Renal cortical epithelial cell (primary cell): Measurements from ENCODE around the gene CCDC192. TPM values are rescaled to one million over a fixed set of nuclear protein-coding genes. Genes with fewer than 3 reads are reported as not detected.

ENCODE experiments used
- DNase-seq: peaks from one replicate; pipeline ENCODE4 v3.0.0-alpha.2; 2011; ENCODE audit warnings: low read depth
- total RNA-seq: library from RNA; depleted of rRNA; stranded (reverse); fragments of >200 nt; gene quantifications from 2 replicates; pipeline ENCODE4 v1.2.3, GENCODE V29; 2014

CCDC192 gene
- total RNA-seq, 1 donor from 2014 or later = not detected

DNA sequence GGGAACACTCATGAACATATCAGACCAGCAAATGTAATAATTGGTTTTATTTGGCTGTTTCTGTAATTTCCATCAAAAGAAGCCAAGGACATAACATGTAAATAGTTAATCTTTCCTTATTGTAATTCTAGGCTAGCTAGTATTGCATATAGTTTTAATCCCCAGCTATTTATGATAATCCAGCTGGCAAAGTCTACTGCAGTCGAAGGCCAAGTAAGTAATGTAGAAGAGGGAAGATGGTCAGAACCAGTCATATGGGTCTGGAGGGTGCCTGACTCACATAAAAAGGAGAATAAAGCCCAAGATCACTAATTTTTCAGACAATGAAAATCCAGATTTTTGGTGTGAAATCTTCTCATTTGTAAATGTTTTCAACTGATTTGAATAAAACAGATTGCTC is 106.3 kb downstream of the CCDC192 start:
- no peak for DNase-seq

DNA sequence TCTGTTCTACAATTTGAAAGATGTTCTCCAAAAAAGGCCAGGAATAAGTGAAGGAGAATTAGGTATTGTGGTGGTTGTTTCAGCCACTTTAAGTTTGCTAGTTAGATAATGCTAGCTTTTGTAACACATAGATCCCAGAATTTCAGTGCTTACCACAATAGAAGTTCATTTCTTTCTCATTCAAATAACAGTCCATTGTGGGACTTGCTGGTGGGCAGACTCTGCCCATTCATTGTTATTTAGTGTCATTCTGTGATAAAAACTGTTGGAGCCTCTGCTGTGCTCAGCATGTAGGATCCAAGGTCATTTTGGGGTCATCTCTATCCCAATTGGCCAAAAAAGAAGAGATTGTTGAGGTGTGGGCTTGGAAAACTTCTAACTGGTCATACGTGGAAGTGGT is 106.8 kb downstream of the CCDC192 start:
- DNase-seq = no peak

DNA sequence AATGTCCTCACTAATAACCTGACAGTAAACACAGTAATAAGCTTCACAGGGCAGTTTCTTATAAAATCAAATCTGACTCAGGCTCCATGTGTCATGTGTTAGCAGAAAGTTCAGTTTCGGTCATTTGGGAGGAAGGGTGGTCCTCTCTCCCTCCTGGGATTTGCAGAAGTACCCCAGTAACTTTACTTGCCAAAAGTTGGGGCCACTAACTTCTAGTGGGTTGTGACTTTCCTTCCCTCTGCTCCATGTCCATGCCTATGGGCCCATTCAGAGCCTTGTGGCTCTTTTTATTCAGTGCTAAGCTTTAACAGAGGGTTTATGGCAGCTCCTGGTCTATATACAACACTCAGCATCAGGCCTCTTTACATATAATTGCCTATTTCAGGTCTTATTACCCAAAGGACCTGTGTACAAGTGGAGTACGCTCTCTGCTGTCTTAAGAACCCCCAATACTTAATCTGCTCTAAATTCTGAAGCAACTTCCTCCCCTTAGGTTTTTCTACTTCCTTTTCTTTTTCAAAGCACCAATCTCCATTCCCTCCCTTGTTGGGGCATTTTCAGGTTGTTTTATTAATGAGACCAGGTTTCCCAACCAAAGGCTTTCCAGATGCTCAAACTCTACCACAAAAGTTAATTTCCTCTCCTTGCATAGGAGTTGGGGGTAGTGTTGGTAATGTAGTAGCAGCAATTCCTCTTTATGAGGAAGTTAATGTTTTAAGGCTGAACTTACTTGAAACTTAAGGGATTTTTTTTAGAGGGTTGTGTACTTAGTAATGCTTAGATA is 107.7 kb downstream of the CCDC192 start:
- DNase-seq = no peak

DNA sequence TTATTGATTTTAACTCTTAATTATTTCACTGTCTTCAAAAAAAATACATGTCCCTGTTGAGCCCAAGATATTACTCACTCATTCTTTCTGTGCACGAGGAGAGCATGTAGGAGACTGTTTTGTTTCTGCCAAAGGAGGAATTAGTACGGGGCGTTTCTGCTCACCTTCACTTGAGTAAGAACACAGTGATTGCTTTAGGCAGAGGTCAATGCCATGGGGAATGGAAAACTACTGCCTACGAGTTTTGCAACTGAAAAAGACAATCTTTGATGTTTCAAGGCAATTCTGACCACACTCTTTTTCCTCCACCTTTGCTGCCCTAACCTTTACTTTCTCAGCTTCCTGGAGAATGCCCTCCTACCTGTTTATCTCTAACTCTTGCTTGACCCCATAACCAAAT is 109.4 kb downstream of the CCDC192 start:
- DNase-seq = peak; percentile 25

DNA sequence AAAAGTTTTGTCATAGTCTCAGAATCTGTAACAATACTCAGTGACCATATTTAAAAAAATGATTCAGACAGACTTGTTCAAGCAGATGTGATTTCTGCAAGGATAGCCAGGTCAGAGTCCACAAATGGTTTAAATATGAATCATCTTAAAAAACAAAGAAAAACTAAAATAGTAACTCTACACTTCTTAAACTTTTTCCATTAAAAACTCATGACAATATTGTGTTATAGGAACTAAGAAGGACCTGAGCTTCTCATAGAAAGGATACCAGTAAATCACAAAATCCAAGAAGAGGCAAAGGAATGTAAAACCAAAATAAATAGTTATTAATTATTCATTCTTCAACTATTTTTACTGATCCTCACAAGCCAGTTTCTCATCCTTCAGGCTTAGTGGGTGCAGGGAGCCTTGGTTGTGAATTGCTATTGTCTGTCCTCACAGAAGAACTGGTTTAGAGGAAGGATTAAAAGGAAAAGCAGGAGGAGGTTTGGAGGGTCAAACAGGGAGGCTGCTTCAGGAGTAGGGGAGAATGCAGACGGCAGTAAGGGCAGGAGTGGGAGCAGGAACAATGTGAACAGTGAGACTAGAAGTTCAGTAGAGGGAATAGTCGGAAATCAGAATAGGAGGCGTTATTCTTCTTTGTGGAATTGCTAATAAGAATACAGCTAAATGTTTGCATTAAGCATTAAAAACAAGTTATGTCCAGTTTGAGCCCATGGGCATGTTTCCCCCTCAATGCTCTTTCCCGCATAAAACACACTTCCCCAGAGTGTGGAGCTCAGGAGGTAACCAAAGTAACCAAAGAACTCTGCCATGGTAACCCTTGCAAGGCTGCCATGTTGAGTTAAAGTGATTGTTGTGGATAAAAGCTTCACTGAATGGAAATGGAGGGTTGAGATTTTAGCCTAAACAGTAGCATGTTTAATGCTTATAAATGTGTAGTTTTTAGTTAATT is 110.7 kb downstream of the CCDC192 start:
- DNase-seq = peak; percentile 45

DNA sequence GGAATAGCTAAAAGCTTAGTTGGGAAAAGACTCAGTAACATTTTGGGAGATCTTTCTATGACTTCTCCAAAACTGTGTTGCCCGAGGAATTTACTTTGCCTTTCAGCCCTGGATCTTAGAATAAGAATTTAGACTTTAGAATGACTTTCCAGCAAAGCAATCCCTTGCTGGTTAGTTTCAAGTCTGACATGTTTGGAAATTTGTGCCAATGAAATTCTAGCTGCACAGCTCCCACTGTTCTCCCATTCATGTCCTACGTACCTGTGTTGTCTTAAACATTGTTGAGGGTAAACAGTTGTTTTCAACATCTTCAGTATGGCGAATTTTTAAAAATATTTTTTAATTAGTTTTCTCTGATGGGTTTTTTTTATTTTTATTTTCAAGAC is 111.4 kb downstream of the CCDC192 start:
- no peak for DNase-seq

DNA sequence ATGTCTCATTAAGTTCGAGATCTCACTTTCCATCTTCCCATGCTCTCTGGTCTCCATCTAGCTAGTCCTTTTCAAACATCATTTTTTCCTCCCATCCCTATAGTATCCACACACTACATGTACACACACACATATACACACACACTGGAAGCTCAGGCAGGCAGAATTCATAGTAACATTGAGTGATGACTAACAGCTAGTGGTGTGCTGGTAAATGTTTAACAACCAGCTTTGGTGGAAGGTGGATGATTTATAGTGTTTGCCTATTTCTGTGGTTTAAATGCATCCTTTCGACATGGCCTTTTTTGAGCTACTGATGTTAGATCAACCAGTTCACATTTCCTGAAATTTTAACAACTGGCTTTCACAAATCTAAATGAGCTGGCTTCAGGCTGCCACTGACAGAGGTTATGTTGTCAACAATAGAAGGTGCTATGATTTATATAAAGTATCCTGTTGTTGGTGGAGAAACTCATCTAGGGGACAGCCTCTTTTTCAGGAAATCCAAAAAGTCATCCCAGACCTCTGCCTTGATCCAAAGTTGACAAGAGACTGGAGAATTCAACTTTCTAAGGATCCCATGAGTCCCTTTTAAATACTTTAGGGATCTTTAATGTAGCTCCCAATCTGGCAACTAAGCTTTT is 117.8 kb downstream of the CCDC192 start:
- DNase-seq = peak; percentile 97

DNA sequence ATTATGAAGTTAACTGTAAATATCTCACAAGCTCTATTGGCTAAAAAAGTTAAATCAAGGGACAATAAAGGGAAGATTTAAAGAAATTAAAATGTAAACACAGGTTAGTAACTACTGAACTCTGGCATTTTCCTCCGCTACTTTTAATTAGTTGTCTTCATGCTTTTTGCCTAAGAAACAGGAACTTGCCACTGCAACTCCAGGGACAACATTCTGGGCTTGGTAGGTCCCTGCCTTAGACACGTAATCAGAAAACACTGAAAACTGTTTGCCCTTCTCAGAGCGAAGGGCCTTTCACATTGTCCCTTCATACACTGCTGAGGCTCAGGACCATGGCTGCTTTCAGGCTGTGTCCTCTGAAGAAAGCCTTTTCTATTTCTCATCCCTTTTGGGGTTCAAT is 118.7 kb downstream of the CCDC192 start:
- no peak for DNase-seq

DNA sequence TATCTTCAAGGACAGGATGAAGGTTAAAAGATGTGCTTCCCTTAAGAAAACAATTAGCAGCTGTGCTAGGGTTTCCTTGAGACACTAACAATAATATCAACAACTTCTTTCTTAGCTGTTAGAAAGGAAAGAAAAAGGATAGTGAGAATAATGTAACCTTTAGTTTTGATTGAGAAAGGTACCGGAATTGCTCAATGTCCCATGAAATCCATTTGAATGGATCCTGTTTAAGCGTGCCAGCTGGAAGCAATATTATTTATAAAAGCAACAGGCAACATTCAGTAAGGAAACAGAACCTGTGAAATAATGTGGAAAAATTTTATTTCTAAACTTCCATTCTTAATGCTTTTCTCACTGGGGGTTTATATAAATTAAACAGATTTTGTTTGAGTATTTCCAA is 120.9 kb downstream of the CCDC192 start:
- no peak for DNase-seq

DNA sequence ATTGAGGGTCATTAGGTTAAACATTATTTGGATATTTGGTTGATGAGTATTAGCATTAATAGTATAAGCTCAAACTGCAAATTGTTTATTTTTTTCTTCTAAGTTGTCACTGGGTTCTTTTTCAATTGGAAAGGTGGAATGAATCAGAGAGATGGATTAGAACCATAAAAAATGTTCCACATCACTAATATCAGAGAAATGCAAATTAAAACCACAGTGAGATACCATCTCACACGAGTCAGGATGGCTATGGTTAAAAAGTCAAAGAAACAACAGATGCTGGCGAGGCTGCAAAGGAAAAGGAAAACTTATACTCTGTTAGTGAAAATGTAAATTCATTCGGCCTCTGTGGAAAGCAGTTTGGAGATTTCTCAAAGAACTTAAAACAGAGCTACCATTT is 122.8 kb downstream of the CCDC192 start:
- DNase-seq = peak; percentile 32

DNA sequence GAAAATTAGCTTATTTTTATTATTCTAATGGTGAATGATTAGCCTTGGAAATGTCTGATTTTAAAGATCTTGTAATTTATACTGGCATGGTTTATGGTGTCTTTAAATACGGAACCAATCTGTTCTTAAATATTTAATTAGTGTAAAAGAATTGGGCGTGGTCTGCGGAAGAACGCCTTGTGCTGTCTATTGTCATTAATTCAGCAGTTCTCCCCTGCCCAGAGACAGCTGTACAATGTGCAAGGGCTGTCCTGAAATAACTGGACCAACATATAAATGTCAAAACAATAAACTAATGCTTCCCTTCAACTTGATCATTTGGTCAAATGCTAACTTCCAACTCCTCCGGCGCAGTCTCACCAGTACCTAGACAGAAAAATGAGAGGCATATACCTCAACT is 124.3 kb downstream of the CCDC192 start:
- no peak for DNase-seq

DNA sequence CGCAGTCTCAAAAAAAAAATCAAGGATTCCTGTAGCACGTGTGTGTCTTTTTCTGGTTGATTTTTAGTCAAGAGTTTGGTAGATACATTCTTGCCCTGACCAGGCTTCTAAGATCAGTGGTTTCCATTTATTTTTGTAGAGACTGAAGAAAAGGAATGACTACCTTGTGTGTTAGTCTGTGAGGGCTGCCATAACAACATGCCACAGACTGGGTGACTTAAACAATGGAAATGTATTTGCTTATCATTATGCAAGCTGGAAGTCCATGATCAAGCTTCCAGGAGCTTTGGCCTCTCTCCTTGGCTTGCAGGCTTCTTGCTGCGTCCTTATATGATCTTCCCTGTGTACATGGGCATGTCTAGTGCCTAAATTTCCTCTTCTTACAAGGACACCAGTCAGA is 127.0 kb downstream of the CCDC192 start:
- no peak for DNase-seq

DNA sequence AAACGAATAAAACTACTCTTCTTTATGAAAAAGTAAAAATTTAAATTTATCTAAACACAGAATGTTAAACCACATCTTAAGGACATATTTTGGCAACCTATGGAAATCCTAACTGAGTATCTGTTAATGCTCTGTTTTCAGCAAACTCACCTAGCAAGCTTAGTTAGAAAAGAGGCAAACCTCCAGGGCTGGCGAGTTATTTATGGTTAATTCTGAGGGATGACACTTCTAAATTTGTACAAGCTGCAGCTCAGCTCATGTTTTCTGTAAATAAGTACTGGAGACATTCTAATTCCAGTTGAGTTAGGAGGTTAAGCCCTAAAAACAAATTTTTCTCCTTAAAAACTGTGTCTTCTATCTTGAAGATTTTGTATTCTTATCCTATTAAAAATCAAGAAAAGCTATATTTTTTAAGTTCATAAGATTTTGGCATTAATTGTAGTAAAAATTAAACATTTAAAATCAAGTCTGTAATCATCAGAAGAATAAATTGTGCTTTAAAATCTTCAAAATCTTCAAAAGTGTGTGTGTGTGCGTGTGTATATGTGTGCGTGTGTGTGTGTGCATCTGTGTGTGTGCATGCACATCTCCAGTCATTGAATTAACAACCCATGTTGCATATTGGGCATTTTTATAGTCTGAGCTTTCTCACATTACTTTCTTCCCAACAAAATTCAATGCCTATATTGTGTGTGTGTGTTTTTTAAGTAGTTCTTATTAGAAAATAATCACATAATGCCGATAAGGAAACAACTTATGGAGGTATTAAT is 127.8 kb downstream of the CCDC192 start:
- DNase-seq = no peak

DNA sequence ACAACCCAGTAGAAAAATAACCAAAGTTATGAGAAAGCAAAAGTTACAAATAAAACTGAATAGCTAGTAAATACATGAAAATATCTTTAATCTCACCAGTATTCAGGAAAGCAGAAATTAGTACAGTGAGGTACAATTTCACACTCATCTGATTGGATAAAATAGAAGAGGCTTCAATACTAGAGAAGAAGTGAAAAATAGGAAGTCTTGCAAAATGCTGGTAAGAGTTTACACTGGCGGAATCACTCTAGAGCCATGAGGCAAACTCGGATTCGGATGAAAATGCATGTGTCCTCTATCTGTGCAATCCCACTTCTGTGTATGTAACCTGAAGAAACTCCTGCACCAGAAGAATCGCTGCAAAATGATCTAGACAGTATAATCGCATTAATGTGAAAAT is 128.9 kb downstream of the CCDC192 start:
- no peak for DNase-seq

DNA sequence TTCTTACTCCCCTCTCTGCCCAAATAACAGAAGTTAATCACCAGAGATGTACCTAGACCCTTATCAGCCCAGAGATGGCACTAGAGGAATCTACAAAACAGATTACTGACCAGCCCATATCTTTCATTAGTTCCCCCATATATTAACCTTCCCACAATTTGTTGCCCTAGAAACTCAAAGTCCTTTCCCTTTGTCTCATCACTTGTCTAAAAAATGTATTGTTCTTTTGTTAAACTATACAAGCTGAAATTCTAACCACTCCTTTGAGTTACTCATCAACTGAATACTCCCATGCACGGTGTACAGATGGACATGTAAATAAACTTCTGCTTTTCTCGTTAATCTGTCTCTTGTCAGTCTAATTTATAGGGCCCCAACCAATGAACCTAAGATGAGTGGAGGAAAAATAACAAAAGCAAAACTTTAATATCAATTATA is 130.9 kb downstream of the CCDC192 start:
- DNase-seq = peak; percentile 54

DNA sequence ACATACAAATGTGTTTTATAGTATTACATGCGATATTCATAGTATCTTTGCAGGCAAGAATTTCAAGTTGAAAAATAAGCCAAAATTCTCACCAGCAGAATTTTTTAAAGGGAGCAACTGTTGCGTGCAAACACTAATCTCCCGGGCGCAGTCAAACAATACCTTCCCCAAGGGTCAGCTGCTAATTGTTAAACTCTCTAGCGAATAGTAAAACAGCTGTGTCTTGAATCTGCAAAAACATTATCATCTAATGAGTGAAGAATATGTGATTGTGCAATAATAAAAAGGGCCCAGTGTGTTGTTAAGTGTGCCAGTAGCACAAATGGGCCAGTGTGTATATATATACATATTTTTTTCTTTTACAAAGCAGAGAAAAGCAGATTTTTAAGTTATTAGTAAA is 131.4 kb downstream of the CCDC192 start:
- DNase-seq = no peak

DNA sequence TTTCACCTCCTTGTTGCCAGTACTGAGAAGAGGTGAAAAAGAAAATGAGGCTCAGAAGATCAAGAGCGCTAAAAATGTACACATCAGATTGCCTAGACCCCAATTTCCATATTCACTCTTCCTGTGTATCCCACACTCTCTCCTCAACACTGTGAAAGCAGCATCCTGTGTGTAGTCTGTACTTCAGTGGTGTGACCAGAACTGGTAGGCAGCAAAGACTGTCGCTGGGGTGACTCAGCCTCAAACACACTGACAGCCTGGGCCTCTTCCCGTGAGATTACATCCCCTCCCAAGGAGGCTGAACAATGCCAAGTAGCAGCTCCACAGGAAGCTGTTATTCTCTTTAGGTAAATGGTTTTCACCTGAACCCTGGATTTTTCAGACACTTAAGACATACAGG is 135.5 kb downstream of the CCDC192 start:
- DNase-seq = peak; percentile 51

DNA sequence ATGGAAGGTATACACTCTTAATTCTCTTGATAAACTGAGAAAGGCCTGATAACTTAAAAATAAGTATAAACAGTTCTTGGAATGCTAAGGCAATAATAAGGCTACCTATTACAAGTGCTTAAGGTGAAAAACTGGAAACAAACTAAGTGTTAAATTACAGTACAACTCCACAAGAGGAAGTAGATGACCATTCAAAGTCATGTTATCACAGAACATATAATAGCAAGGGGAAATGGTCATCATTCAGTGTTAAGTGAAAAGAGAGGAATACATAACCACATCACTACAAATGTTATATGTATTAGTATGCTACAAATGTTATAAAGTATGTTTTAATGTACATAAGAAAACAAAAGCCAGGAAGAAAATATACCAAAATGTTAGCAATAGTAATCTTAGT is 135.9 kb downstream of the CCDC192 start:
- no peak for DNase-seq

DNA sequence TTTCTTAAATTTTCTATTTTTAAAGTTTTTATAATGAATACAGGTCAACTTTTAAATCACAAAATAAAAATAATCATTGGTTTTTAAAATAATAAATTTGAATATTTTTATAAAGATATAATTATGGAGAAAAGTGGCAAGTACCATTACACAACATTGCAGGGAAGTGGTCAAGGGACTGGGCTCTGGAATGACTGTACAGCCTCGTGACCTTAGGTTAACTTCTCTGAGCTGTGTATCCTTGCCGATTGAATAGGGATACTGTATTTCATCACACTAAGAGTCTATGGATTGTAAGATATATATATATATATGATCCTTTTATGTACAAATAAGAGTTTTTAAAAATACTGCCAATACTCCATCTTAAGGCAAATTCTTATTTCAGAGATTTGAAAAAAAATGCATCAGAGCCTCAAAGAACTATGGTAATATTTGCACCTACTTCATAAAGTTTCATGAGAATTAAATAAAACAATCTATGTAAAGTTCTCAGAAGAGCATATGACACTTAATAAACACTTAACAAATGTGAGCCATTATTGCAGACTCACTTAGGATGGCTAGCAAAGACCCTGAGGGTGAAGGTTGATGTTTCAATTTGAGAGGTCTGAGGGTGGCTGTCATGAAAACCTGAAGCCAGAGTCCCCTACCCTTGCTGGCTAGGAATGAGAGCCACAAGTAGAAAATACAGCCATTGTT is 136.5 kb downstream of the CCDC192 start:
- DNase-seq = no peak

DNA sequence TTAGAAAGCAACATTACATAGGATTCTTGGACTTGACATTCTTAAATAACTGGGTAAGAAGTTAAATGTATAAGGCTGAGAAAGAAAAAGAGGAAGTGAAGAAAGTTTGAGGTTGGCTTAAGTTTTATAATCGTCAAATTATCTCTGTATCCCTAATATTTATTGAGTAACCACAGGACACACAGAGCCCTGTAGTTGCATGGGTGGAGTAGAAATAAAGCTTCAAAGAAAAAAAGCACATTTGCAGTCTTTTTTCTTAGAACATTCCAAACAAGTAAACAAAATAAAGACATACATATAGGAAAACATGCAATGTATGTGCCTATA is 137.0 kb downstream of the CCDC192 start:
- no peak for DNase-seq

DNA sequence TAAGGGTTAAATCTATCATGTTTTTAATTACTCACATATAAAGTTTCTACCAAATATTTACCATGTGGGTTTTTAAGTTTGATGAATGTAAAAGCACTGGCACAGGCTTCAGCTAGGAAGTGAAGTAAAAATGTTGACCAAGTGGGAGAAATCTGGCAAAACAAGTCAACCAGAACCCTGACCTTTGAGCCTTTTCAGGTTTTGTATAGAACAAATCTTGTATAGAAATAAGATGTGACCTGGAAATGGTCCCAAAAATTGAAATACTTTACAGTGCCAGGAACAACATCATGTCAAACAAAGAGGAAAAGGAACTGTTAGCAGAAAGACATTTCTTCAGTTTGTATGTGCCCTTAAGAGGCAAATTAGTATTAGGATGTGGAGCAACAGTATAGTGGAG is 137.6 kb downstream of the CCDC192 start:
- no peak for DNase-seq
